ENCODE data around the gene TMPRSS11F.
"Not testable (repeated sequence)": the region's sequence is repeated elsewhere in the genome, so short reads cannot be mapped to it uniquely, and the experiment has no call there.

Gene TMPRSS11F

GRCh38 chr4:68129793-68130192 is at the start of gene TMPRSS11F:
TSS of gene TMPRSS11F (minus strand) at chr4:68129869. CDS start at chr4:68129820, 49 bp downstream.
- DNase-seq, result no peak

- no peak for DNase-seq
These were observed 47.2 kb upstream of the TMPRSS11F start for GRCh38 chr4:68176904-68177303.

GRCh38 chr4:68176500-68176899 is 46.8 kb upstream of the TMPRSS11F start:
- no peak for DNase-seq

GRCh38 chr4:68175562-68176155 is 46.0 kb upstream of the TMPRSS11F start:
- DNase-seq, result peak; percentile 54

GRCh38 chr4:68174389-68174788 is 44.7 kb upstream of the TMPRSS11F start:
- DNase-seq, result not testable (repeated sequence)

GRCh38 chr4:68172147-68172546 is 42.5 kb upstream of the TMPRSS11F start:
- not testable (repeated sequence) for DNase-seq

GRCh38 chr4:68167706-68168105 is 38.0 kb upstream of the TMPRSS11F start:
- no peak for DNase-seq

- DNase-seq, result no peak
These were observed 37.5 kb upstream of the TMPRSS11F start for GRCh38 chr4:68167166-68167565.

- no peak for DNase-seq
These were observed 34.1 kb upstream of the TMPRSS11F start for GRCh38 chr4:68163754-68164153.

- DNase-seq, result no peak
These were observed 32.5 kb upstream of the TMPRSS11F start for GRCh38 chr4:68162196-68162595.

- peak; percentile 0 for DNase-seq
These were observed 22.7 kb upstream of the TMPRSS11F start for GRCh38 chr4:68152411-68152810.

GRCh38 chr4:68148800-68149685 is 19.4 kb upstream of the TMPRSS11F start:
- no peak for DNase-seq

GRCh38 chr4:68147079-68147478 is 17.4 kb upstream of the TMPRSS11F start:
- DNase-seq, result no peak

- no peak for DNase-seq
These were observed 15.6 kb upstream of the TMPRSS11F start for GRCh38 chr4:68145261-68145660.

GRCh38 chr4:68141852-68142251 is 12.2 kb upstream of the TMPRSS11F start:
- DNase-seq, result no peak

- DNase-seq, result no peak
These were observed 2.7 kb upstream of the TMPRSS11F start for GRCh38 chr4:68132342-68132741.

GRCh38 chr4:68124262-68124661 is 5.4 kb downstream of the TMPRSS11F start:
- no peak for DNase-seq

- DNase-seq, result no peak
These were observed 6.1 kb downstream of the TMPRSS11F start for GRCh38 chr4:68123525-68123924.

GRCh38 chr4:68119921-68120320 is 9.7 kb downstream of the TMPRSS11F start:
- DNase-seq, result no peak

- DNase-seq, result no peak
These were observed 19.2 kb downstream of the TMPRSS11F start for GRCh38 chr4:68110441-68110840.

- DNase-seq, result no peak
These were observed 19.8 kb downstream of the TMPRSS11F start for GRCh38 chr4:68109868-68110267.

- DNase-seq, result no peak
These were observed 46.9 kb downstream of the TMPRSS11F start for GRCh38 chr4:68082758-68083157.

GRCh38 chr4:68079928-68080327 is 49.7 kb downstream of the TMPRSS11F start:
- no peak for DNase-seq

- DNase-seq, result no peak
These were observed 51.9 kb downstream of the TMPRSS11F start for GRCh38 chr4:68077737-68078136.

All from fibroblast of upper back skin (primary cell).